Prostate gland (tissue), 2 donors: ENCODE results near the gene WFIKKN1. TPM values are rescaled to one million over a fixed set of nuclear protein-coding genes. Genes with fewer than 3 reads are reported as not detected.
A peak's percentile ranks its signal among the peaks of the same experiment; 100 is the strongest.

Experiments used
- DNase-seq: peaks from one replicate; pipeline ENCODE4 v3.0.0-alpha.2; 2019; ENCODE audit warnings: low spot score
- H3K27ac ChIP-seq, 2 donors: fragments of 200-600 bp; sonication (generic); 2 replicates each; pipeline ENCODE4 v1.5.1; 2017 to 2019
- H3K27me3 ChIP-seq: fragments of 200-600 bp; sonication (generic); replicated peaks from 2 replicates; pipeline ENCODE4 v1.5.1; 2019; ENCODE audit not compliant: insufficient read depth
- H3K36me3 ChIP-seq, 2 donors: fragments of 200-600 bp; sonication (generic); 1 replicate in 1 of 2; 2 replicates in 1 of 2; pipeline versions ENCODE4 v1.5.1 to v1.8.1; 2017 to 2019
- H3K4me1 ChIP-seq: fragments of 200-600 bp; sonication (generic); replicated peaks from 2 replicates; pipeline ENCODE4 v1.5.1; 2019
- H3K4me3 ChIP-seq, 2 donors: fragments of 200-600 bp; sonication (generic); 2 replicates each; pipeline ENCODE4 v1.5.1; 2017 to 2019
- H3K9me3 ChIP-seq: fragments of 200-600 bp; sonication (generic); 2 replicates; pipeline ENCODE4 v1.5.1; 2017
- CTCF ChIP-seq, 4 experiments: fragments of 200-600 bp in 2 of 4; fragments of 450-650 bp in 2 of 4; sonication (generic) in 2 of 4; IDR thresholded peaks; 1 replicate in 3 of 4; 2 replicates in 1 of 4; pipeline ENCODE4 v1.5.1; 2016 to 2019; ENCODE audit warnings: antibody characterized with exemption in 4 of 4, mild to moderate bottlenecking in 2 of 4, moderate library complexity in 2 of 4
- POLR2A ChIP-seq: fragments of 450-650 bp; IDR thresholded peaks from one replicate; pipeline ENCODE4 v1.6.1; 2016; ENCODE audit warnings: antibody characterized with exemption, mild to moderate bottlenecking
- POLR2AphosphoS5 ChIP-seq: sonication (generic); formaldehyde crosslinking; IDR thresholded peaks from one replicate; pipeline ENCODE4 v1.6.1; 2017; ENCODE audit warnings: antibody characterized with exemption
- WGBS: methylation state at CpG from one replicate; pipeline ENCODE4 v1.1.5; 2018; 5-methylcytosine and 5-hydroxymethylcytosine counted together
- intact Hi-C: fragments of 100-400 bp; cut with DNase I; formaldehyde crosslinking; loops from one replicate; pipeline ENCODE4 v1.14.2; 2022
- total RNA-seq, 2 donors: library from RNA; depleted of rRNA; stranded (reverse); fragments of >200 nt; gene quantifications; one replicate each; pipeline ENCODE4 v1.1.0, GENCODE V29; 2016

The WFIKKN1 gene
- total RNA-seq, 2 donors from 2014 or later, result 1.5 to 1.9 TPM

- Histone ChIP-seq H3K27me3 (no peaks in the 10 kb centered on the region), H3K9me3 (no peaks in the 10 kb centered on the region), H3K27ac (no peak overlapping the region), H3K4me1 (peaks cover 9% of the 10 kb centered on the region), H3K4me3 (no peak overlapping the region), H3K36me3 (no peaks in the 10 kb centered on the region)
- no peak for TF ChIP-seq CTCF (IDR thresholded peaks at IDR 0.05)
- no peak for TF ChIP-seq POLR2AphosphoS5
- TF ChIP-seq POLR2A, result no peak
- intact Hi-C loops, result no loop called here
- WGBS, result 96% methylated on average over 67 of the region's 74 CpGs
- no peak for DNase-seq
These were observed 2.7 kb downstream of the WFIKKN1 start for GRCh38 chr16:633336-634050.

DNA sequence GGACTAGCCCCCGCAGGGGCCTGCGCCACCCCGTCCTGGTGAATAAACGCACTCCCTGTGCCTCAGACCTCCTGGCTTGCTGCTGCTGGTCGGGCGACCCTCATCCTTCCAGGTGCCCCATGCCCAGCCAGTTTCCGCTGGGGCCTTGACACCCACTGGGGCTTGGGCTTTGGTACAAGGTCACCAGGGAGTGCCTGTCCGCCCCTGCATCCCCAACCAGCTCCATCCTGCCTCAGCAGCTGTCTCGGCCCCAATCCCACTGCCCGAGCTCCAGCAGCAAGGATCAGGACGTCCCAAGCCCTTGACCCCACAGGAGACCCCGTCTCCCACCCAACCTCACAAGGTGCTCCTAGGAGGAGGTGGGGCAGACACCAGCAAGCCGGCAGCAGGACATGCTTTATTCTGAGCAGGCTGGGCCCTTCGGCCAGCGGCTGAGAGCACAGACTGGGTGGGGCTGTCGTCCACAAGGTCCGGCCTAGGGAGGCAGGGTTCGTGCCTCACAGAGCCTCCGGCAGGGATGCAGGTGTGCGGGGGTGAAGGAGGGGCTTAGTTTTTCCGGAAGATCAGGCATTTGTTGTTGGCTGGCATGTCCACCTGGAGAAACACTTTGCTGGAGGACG lies 3.4 kb downstream of the WFIKKN1 start:
- WGBS, result 89% methylated on average over 22 of the region's 22 CpGs
- no peaks in the 10 kb centered on the region for H3K27me3 ChIP-seq
- no peak for DNase-seq
- no peak overlapping the region for H3K4me3 ChIP-seq
- no peaks in the 10 kb centered on the region for H3K36me3 ChIP-seq
- no peak for TF ChIP-seq POLR2AphosphoS5
- no peak for TF ChIP-seq CTCF (IDR thresholded peaks at IDR 0.05)
- TF ChIP-seq POLR2A, result no peak
- intact Hi-C loops, result no loop called here
- H3K27ac ChIP-seq, result no peak overlapping the region
- peaks cover 9% of the 10 kb centered on the region for H3K4me1 ChIP-seq
- H3K9me3 ChIP-seq, result no peaks in the 10 kb centered on the region

DNA sequence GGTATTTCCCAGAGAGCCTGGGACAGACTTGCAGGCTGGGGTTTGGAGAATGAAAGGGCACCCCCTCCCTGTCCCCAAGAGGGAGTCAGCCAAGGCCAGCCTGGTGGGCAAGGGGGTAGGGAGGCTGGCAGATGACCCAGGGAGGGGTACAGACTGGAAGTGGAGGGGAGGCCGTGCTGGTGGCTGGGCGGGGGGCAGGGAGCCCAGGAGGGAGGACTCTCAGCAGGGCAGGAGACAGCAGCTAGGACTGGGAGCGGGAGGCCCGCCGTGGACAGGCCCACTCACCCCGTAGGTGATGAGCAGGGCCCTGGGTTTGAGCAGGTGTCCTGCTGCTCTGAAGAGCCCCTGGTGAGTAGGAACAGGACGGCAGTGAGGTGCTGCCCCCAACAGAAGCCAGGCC lies 4.2 kb downstream of the WFIKKN1 start:
- H3K36me3 ChIP-seq, result no peaks in the 10 kb centered on the region
- DNase-seq, result no peak
- TF ChIP-seq CTCF (IDR thresholded peaks at IDR 0.05) (no peak), POLR2AphosphoS5 (no peak), POLR2A (no peak)
- H3K9me3 ChIP-seq, result no peaks in the 10 kb centered on the region
- WGBS, result 88% methylated on average over 7 of the region's 7 CpGs
- H3K27ac ChIP-seq, result no peak overlapping the region
- intact Hi-C loops, result no loop called here
- no peaks in the 10 kb centered on the region for H3K27me3 ChIP-seq
- H3K4me3 ChIP-seq, result peak overlapping the region in 1 of 2 donors; percentile 64
- peaks cover 9% of the 10 kb centered on the region for H3K4me1 ChIP-seq

- no peaks in the 10 kb centered on the region for H3K9me3 ChIP-seq
- H3K27me3 ChIP-seq, result no peaks in the 10 kb centered on the region
- peak overlapping the region; percentile 49 to 64 for H3K4me3 ChIP-seq
- TF ChIP-seq CTCF (IDR thresholded peaks at IDR 0.05) (no peak), POLR2A (no peak), POLR2AphosphoS5 (no peak)
- no peaks in the 10 kb centered on the region for H3K36me3 ChIP-seq
- intact Hi-C loops, result loop anchor here (2.0 kb wide), 1 partner anchor 47 kb away; no protein-coding TSS in a partner anchor
- no peak for DNase-seq
- WGBS, result 3% methylated on average over 52 of the region's 55 CpGs
- H3K27ac ChIP-seq, result peak overlapping the region; percentile 97
- peaks cover 9% of the 10 kb centered on the region for H3K4me1 ChIP-seq
These were observed 4.9 kb downstream of the WFIKKN1 start for GRCh38 chr16:635573-636205.
